ENCODE measurements around the gene SPTBN1. TPM values are rescaled to one million over a fixed set of nuclear protein-coding genes. Genes with fewer than 3 reads are reported as not detected.

The SPTBN1 gene
- total and polyA plus RNA-seq, 2 experiments from 2014 or later = 58.1 to 204 TPM

GRCh38 chr2:54671010-54671409 is 214.9 kb downstream of the SPTBN1 start (continued):
- TF ChIP-seq STAT1 (IDR thresholded peaks at IDR 0.05; ENCODE audit: unreplicated experiment) = no peak

- Mint-ChIP-seq H3K27me3 (ENCODE audit: insufficient read depth, low read depth, poor library complexity) (peaks cover 7% of the 10 kb centered on the region), H3K27ac (peak overlapping the region; percentile 15; the same call in 1 of the 2 replicates), H3K4me1 (peaks cover 16% of the 10 kb centered on the region), H3K9me3 (no peaks in the 10 kb centered on the region), H3K4me3 (no peak overlapping the region), H3K36me3 (ENCODE audit: low read depth) (peaks cover 29% of the 10 kb centered on the region)
- TF ChIP-seq NANOG (IDR thresholded peaks at IDR 0.05; ENCODE audit: borderline replicate concordance) = no peak
- no peak for TF ChIP-seq CTCF (conservative IDR thresholded peaks at IDR 0.05; ENCODE audit: low read depth in 2 of 2)
- no peak for TF ChIP-seq EZH2 (IDR thresholded peaks at IDR 0.05; ENCODE audit: low read depth, unreplicated experiment)
- no peak for TF ChIP-seq ZNF462 (CRISPR knock-in tag; IDR thresholded peaks at IDR 0.05)
- TF ChIP-seq STAT1 (IDR thresholded peaks at IDR 0.05; ENCODE audit: unreplicated experiment) = no peak
- no peak for TF ChIP-seq EZH2phosphoT487 (IDR thresholded peaks at IDR 0.05; ENCODE audit: unreplicated experiment)
- TF ChIP-seq ETS1 (IDR thresholded peaks at IDR 0.05) = no peak
- TF ChIP-seq ZNF114 (CRISPR knock-in tag; IDR thresholded peaks at IDR 0.05) = no peak
- no peak for TF ChIP-seq ZNF331 (CRISPR knock-in tag; IDR thresholded peaks at IDR 0.05; ENCODE audit: low read depth)
- no peak for TF ChIP-seq POLR2AphosphoS5 (IDR thresholded peaks at IDR 0.05; ENCODE audit: low read depth)
- H3K27me3 ChIP-seq (ENCODE audit: insufficient read depth) = no peaks in the 10 kb centered on the region
- H4K20me1 ChIP-seq (replicated peaks; ENCODE audit: insufficient read depth) = 0 out of 2 replicates have a peak, but pooled peaks cover 2% of the 10 kb centered on the region
- DNase-seq (ENCODE audit: low spot score) = no peak
- H3K4me1 ChIP-seq (ENCODE audit: insufficient read depth) = peaks cover 8% of the 10 kb centered on the region
- H3K27ac ChIP-seq (ENCODE audit: low read depth) = no peak overlapping the region
- H3K79me2 ChIP-seq (replicated peaks; ENCODE audit: insufficient read depth) = no peaks in the 10 kb centered on the region
- ATAC-seq = no peak
- peaks cover 19% of the 10 kb centered on the region for H3K36me3 ChIP-seq (ENCODE audit: insufficient read depth)
- no peak overlapping the region for H2AFZ ChIP-seq
- no peaks in the 10 kb centered on the region for H3F3A ChIP-seq (replicated peaks; ENCODE audit: low read depth)
- no peaks in the 10 kb centered on the region for H3K9me2 ChIP-seq (ENCODE audit: insufficient read depth)
- no peak overlapping the region for H3K4me2 ChIP-seq
- H3K4me3 ChIP-seq = no peak overlapping the region
These were observed 215.9 kb downstream of the SPTBN1 start for GRCh38 chr2:54671875-54672589.

All from GM23338 (cell line).